NCI-H2029 (cell line): ENCODE measurements around the gene EDNRB.
"Not testable (repeated sequence)": the region's sequence is repeated elsewhere in the genome, so short reads cannot be mapped to it uniquely, and the experiment has no call there.

Source experiments
- DNase-seq: peaks from one replicate; lab custom pipeline; 2025; lab: John Stamatoyannopoulos, UW

The EDNRB gene

GRCh38 chr13:77918391-77919245, at the start of gene EDNRB:
TSS of gene EDNRB (minus strand) at chr13:77918831. CDS start at chr13:77918573, 258 bp downstream.
- no peak for DNase-seq

- DNase-seq, result no peak
Observed at GRCh38 chr13:77966671-77967070, 48.0 kb upstream of the EDNRB start.

- no peak for DNase-seq
Observed at GRCh38 chr13:77952737-77953136, 34.1 kb upstream of the EDNRB start.

GRCh38 chr13:77952276-77952675, 33.6 kb upstream of the EDNRB start:
- DNase-seq, result no peak

GRCh38 chr13:77946522-77946921, 27.9 kb upstream of the EDNRB start:
- no peak for DNase-seq

GRCh38 chr13:77935063-77935462, 16.4 kb upstream of the EDNRB start:
- not testable (repeated sequence) for DNase-seq

GRCh38 chr13:77930430-77930829, 11.8 kb upstream of the EDNRB start:
- no peak for DNase-seq

- DNase-seq, result no peak
Observed at GRCh38 chr13:77928909-77929308, 10.3 kb upstream of the EDNRB start.

- DNase-seq, result no peak
Observed at GRCh38 chr13:77925616-77926015, 7.0 kb upstream of the EDNRB start.

GRCh38 chr13:77919921-77920294, 1.3 kb upstream of the EDNRB start:
- DNase-seq, result no peak

GRCh38 chr13:77919246-77919920, 752 bp upstream of the EDNRB start:
- no peak for DNase-seq

- no peak for DNase-seq
Observed at GRCh38 chr13:77916488-77916887, 2.1 kb downstream of the EDNRB start.

- no peak for DNase-seq
Observed at GRCh38 chr13:77915686-77916085, 2.9 kb downstream of the EDNRB start.

GRCh38 chr13:77913003-77913402, 5.6 kb downstream of the EDNRB start:
- DNase-seq, result no peak

- no peak for DNase-seq
Observed at GRCh38 chr13:77911751-77912150, 6.9 kb downstream of the EDNRB start.

GRCh38 chr13:77909827-77910226, 8.8 kb downstream of the EDNRB start:
- DNase-seq, result no peak

GRCh38 chr13:77908531-77908930, 10.1 kb downstream of the EDNRB start:
- DNase-seq, result no peak

GRCh38 chr13:77907666-77908341, 10.8 kb downstream of the EDNRB start:
- DNase-seq, result no peak

GRCh38 chr13:77904031-77904430, 14.6 kb downstream of the EDNRB start:
- no peak for DNase-seq

GRCh38 chr13:77903435-77903834, 15.2 kb downstream of the EDNRB start:
- DNase-seq, result no peak

- no peak for DNase-seq
Observed at GRCh38 chr13:77902319-77902963, 16.2 kb downstream of the EDNRB start.

GRCh38 chr13:77898097-77898496, 20.5 kb downstream of the EDNRB start:
- no peak for DNase-seq
